ENCODE measurements around the gene CST3.
"Not testable (repeated sequence)": the region's sequence is repeated elsewhere in the genome, so short reads cannot be mapped to it uniquely, and the experiment has no call there.

The CST3 gene

DNA sequence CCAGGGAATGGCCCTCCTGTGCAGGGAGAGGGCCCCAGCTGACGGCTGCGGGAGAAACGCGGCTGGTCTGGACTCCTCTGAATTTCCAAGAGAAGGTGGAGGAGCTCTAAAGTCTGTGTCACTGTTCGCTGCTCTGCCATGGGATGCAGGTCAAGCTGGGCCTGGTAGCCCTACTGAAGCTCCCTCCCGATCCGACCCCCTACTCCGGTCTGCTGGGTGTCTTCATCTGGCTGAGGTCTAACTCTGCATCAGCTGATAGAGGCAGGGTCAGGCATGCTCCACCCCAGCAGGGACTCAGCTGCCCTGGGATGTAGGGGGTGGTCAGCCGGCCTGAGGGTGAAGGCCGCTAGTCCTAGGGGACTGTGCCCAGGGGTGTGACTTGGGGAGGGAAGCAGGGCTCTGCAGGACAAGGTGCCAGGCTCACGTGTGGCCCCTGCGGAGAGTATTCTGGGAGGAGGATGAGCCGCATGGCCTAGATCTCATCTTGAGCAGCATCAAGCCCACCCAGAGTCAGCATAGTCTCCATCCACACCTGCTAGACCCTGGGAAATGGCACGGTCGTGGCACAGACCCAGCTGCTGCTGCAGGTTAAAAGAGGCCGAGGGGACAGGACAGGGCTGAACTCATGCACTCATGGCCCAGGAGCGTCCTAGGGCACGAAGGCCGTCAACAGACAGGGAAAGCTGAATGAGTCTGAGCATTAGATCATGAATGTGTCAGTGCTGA is 1.4 kb downstream of the CST3 start:
- H3K27ac ChIP-seq: peak overlapping the region; percentile 98 to 100
- no peak for DNase-seq

DNA sequence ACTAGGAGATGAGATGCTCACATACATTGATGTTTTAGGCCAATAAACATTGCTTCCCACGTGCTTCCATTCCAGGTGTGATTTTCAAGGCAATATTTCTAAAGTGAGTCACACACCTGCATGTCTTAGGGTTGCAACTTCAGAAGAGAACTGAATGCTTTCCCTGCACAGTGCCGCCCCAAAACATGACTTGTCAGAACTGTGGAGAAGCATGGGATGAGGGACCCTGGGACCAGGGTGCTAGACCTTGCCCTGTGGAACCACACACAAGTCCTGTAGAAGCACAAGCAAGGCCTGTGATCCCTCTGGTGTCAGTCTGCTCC is 2.0 kb downstream of the CST3 start:
- peak overlapping the region in 1 of 2 donors; percentile 100 for H3K27ac ChIP-seq
- H3K27me3 ChIP-seq, DNase-seq, H3K9me3 ChIP-seq: not testable (repeated sequence)
- peaks cover 0 to 35% (median 24%) of the 10 kb centered on the region in 4 donors for H3K4me1 ChIP-seq
- peaks cover 32 to 38% (median 35%) of the 10 kb centered on the region in 3 donors for H3K36me3 ChIP-seq
- H3K4me3 ChIP-seq: peak overlapping the region; percentile 100
- intact Hi-C loops (cut with DNase I; ENCODE audit: low total_unique reads): loop anchor here (10.0 kb wide), 1 partner anchor 211 kb away; the partner anchor contains the start of gene NAPB

More for the DNA sequence above, 1.4 kb downstream of the CST3 start:
- intact Hi-C loops (cut with DNase I; ENCODE audit: low total_unique reads): loop anchor here (10.0 kb wide), 1 partner anchor 212 kb away; the partner anchor contains the start of gene NAPB
- Histone ChIP-seq H3K9me3 (no peaks in the 10 kb centered on the region), H3K27me3 (no peaks in the 10 kb centered on the region), H3K4me1 (peaks cover 0 to 35% (median 24%) of the 10 kb centered on the region in 4 donors), H3K4me3 (peak overlapping the region; percentile 100), H3K36me3 (peaks cover 32 to 38% (median 35%) of the 10 kb centered on the region in 3 donors)
- TF ChIP-seq, protein P1, sequence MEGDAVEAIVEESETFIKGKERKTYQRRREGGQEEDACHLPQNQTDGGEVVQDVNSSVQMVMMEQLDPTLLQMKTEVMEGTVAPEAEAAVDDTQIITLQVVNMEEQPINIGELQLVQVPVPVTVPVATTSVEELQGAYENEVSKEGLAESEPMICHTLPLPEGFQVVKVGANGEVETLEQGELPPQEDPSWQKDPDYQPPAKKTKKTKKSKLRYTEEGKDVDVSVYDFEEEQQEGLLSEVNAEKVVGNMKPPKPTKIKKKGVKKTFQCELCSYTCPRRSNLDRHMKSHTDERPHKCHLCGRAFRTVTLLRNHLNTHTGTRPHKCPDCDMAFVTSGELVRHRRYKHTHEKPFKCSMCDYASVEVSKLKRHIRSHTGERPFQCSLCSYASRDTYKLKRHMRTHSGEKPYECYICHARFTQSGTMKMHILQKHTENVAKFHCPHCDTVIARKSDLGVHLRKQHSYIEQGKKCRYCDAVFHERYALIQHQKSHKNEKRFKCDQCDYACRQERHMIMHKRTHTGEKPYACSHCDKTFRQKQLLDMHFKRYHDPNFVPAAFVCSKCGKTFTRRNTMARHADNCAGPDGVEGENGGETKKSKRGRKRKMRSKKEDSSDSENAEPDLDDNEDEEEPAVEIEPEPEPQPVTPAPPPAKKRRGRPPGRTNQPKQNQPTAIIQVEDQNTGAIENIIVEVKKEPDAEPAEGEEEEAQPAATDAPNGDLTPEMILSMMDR (IDR thresholded peaks at IDR 0.05): no peak

DNA sequence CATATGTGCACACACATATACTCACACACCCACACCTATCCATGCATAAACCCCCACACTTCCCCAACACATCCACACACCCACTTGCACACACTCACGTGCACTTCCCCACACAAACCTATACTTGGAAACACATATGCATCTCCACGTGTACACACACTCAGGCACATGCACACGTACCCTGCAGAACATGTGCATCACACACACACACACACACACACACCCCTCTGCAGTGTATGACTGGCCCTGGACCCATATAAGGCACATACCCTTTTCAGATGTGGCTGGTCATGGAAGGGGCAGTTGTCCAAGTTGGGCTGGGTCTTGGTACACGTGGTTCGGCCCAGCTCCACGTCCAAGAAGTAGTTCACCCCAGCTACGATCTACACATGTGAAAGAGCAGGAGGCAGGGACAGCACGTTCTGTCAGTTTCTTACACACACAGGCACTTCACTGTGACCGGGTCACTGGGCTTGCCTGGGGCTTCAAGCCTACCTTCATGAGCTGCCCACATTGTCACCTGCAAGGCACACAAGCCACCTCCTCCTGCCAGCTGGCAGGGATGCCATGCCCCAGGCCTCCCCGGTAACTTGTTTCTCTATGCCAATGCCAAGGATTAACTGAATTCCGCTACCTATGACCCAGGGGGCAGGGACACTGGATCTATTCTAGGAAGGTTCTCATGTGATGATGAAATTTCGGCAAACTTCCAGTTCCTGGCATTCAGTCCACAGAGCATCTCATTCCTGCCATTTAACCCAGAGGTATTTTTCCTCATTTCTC is 2.6 kb downstream of the CST3 start:
- no peak for DNase-seq
- peak overlapping the region; percentile 11 to 100 for H3K4me3 ChIP-seq
- H3K27me3 ChIP-seq: no peaks in the 10 kb centered on the region
- no peaks in the 10 kb centered on the region for H3K9me3 ChIP-seq
- TF ChIP-seq, protein P1 (IDR thresholded peaks at IDR 0.05): no peak
- intact Hi-C loops (cut with DNase I; ENCODE audit: low total_unique reads): loop anchor here (10.0 kb wide), 1 partner anchor 210 kb away; the partner anchor contains the start of gene NAPB
- H3K4me1 ChIP-seq: peaks cover 0 to 35% (median 24%) of the 10 kb centered on the region in 4 donors
- H3K36me3 ChIP-seq: peaks cover 32 to 38% (median 35%) of the 10 kb centered on the region in 3 donors
- H3K27ac ChIP-seq: peak overlapping the region; percentile 37 to 100

DNA sequence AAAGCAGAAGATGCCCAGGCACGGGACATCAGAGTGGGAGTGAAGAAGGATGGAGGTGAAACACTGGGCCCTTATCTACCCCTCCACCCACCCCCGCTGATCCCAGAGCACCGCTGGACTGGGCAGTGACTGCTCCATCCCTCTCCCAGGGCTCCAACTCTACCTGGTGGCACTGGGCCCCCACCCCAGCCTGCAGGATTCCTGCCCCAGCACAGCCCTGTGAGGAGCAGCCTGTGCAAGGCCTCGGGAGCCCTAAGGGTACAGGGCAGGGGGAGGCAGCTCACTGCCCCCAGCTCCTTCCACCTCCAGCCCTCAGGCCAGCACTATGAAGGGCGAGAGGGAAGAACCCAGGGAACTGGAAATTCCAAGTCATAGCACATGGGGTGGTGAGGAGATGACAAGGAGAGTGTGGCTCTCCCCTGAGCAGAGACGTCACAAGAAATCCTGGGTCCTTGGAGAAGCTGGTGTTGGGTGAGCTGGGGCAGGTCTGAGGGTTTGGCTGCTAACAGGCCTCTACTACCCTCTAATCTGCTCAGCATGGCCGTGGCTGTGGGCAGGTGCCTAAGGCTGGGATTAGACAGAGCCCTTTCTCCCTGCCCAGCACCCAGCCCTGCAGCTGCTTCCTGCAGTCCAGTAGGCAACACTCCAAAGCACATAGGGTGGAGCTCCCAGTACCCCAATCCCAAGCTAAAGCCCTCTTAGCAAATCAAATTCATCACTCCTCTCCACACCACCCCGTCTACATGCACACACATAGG is 3.5 kb downstream of the CST3 start:
- intact Hi-C loops (cut with DNase I; ENCODE audit: low total_unique reads): loop anchor here (10.0 kb wide), 1 partner anchor 209 kb away; the partner anchor contains the start of gene NAPB
- H3K36me3 ChIP-seq: peaks cover 32 to 38% (median 35%) of the 10 kb centered on the region in 3 donors

DNA sequence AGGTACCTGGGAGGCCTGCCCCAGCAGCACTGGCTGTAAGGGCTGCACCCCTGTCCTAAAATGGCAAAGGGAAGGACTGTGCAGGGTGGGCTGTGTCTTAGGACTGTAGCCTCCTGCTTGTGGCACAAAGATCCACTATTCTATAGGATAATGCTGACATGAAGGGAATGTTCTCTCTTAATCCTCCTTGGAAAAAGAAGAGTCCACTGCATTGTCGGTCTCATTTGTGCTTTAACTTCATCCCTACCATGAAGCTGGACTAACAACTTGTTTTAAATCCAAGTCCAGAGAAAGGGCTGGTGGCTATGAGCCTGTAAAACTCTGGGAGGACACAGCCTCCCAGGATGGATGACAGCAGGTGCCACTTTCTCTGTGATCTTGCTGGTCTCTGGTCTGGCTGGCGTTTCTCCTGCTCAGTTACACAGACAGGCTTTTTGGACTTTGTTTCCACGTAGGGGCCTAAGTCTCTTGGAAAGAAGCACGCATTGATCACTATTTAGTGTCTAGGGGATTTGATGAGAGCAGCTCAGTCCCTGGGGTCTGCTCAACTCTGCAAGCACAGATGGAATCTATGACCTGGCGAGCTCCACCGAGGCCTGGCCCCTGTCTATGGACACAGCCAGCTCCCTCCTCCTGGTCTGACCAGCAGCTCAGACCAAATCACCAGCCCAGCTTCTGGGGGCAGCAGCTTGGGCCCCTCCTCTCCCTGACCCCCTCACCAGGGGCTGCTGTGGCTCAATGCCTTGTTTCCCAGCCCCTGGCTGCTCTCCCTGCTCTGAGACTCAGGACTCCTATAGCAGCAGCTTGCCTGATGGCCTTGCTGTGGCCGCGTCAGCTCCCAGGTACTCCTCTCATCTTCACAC is 4.8 kb downstream of the CST3 start:
- no peaks in the 10 kb centered on the region for H3K27me3 ChIP-seq
- TF ChIP-seq, protein P1 (IDR thresholded peaks at IDR 0.05): no peak
- peaks cover 32 to 38% (median 35%) of the 10 kb centered on the region in 3 donors for H3K36me3 ChIP-seq
- no peaks in the 10 kb centered on the region for H3K9me3 ChIP-seq
- DNase-seq: no peak
- no peak overlapping the region for H3K27ac ChIP-seq
- no peak overlapping the region for H3K4me3 ChIP-seq
- intact Hi-C loops (cut with DNase I; ENCODE audit: low total_unique reads): loop anchor here (10.0 kb wide), 1 partner anchor 208 kb away; the partner anchor contains the start of gene NAPB
- peaks cover 0 to 29% (median 24%) of the 10 kb centered on the region in 4 donors for H3K4me1 ChIP-seq

More for the DNA sequence above, 3.5 kb downstream of the CST3 start:
- no peaks in the 10 kb centered on the region for H3K9me3 ChIP-seq
- H3K27ac ChIP-seq: peak overlapping the region; percentile 14 to 29
- peaks cover 0 to 35% (median 24%) of the 10 kb centered on the region in 4 donors for H3K4me1 ChIP-seq
- no peak overlapping the region for H3K4me3 ChIP-seq
- no peaks in the 10 kb centered on the region for H3K27me3 ChIP-seq
- TF ChIP-seq, protein P1 (IDR thresholded peaks at IDR 0.05): no peak
- no peak for DNase-seq

Data from tibial artery (tissue), 4 donors.